PC-3 (cell line): ENCODE results near the gene TACC2.

Source experiments
- EZH2 ChIP-seq: fragments of 300-600 bp; sonication (generic); IDR thresholded peaks from one replicate; pipeline ENCODE4 v1.6.1; 2017; ENCODE audit warnings: antibody characterized with exemption, mild to moderate bottlenecking, low read length; ENCODE audit not compliant: unreplicated experiment
- EZH2phosphoT487 ChIP-seq: fragments of 300-600 bp; sonication (generic); IDR thresholded peaks from 2 replicates; pipeline ENCODE4 v1.6.1; 2018; ENCODE audit warnings: mild to moderate bottlenecking, antibody characterized with exemption, low read length, borderline replicate concordance
- TF ChIP-seq, protein P1 (sequence below): fragments of 300-600 bp; sonication (generic); conservative IDR thresholded peaks from 2 replicates; pipeline ENCODE4 v1.5.1; 2017; ENCODE audit warnings: antibody characterized with exemption, low read depth, mild to moderate bottlenecking, low read length

- TF ChIP-seq, protein P1, sequence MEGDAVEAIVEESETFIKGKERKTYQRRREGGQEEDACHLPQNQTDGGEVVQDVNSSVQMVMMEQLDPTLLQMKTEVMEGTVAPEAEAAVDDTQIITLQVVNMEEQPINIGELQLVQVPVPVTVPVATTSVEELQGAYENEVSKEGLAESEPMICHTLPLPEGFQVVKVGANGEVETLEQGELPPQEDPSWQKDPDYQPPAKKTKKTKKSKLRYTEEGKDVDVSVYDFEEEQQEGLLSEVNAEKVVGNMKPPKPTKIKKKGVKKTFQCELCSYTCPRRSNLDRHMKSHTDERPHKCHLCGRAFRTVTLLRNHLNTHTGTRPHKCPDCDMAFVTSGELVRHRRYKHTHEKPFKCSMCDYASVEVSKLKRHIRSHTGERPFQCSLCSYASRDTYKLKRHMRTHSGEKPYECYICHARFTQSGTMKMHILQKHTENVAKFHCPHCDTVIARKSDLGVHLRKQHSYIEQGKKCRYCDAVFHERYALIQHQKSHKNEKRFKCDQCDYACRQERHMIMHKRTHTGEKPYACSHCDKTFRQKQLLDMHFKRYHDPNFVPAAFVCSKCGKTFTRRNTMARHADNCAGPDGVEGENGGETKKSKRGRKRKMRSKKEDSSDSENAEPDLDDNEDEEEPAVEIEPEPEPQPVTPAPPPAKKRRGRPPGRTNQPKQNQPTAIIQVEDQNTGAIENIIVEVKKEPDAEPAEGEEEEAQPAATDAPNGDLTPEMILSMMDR = no peak
- TF ChIP-seq EZH2 (no peak), EZH2phosphoT487 (no peak)
These were observed 233.0 kb downstream of the TACC2 start for GRCh38 chr10:122221958-122222357.
